Peyer's patch (tissue), 4 donors: ENCODE measurements around the gene EMC1. TPM values are rescaled to one million over a fixed set of nuclear protein-coding genes. Genes with fewer than 3 reads are reported as not detected.
A peak's percentile ranks its signal among the peaks of the same experiment; 100 is the strongest.
"Not testable (repeated sequence)": the region's sequence is repeated elsewhere in the genome, so short reads cannot be mapped to it uniquely, and the experiment has no call there.

ENCODE experiments used
- DNase-seq, 3 donors: peaks; one replicate each; pipeline ENCODE4 v3.0.0-alpha.2; 2017 to 2019
- H3K27ac ChIP-seq, 4 donors: fragments of 200-600 bp; sonication (generic); one replicate each; pipeline ENCODE4 v1.5.1; 2016 to 2019
- H3K27me3 ChIP-seq, 2 donors: fragments of 200-600 bp; sonication (generic); one replicate each; pipeline ENCODE4 v1.5.1; 2019
- H3K36me3 ChIP-seq, 3 donors: fragments of 200-600 bp; sonication (generic); one replicate each; pipeline ENCODE4 v1.5.1; 2016 to 2019
- H3K4me1 ChIP-seq, 4 donors: fragments of 200-600 bp; sonication (generic); one replicate each; pipeline ENCODE4 v1.5.1; 2016 to 2019
- H3K4me3 ChIP-seq, 4 donors: fragments of 200-600 bp; sonication (generic); 1 replicate in 3 of 4; 2 replicates in 1 of 4; pipeline ENCODE4 v1.5.1; 2016 to 2019; ENCODE audit warnings: mild to moderate bottlenecking in 1 of 4
- H3K9me3 ChIP-seq, 4 donors: fragments of 200-600 bp; sonication (generic); one replicate each; pipeline ENCODE4 v1.5.1; 2016 to 2019; ENCODE audit warnings: mild to moderate bottlenecking in 1 of 4
- CTCF ChIP-seq, 6 experiments: fragments of 450-650 bp in 4 of 6; fragments of 200-600 bp in 2 of 6; sonication (generic) in 1 of 6; IDR thresholded peaks; one replicate each; pipeline ENCODE4 v1.5.1; 2017 to 2019; ENCODE audit warnings: antibody characterized with exemption in 6 of 6, mild to moderate bottlenecking in 3 of 6, moderate library complexity in 1 of 6
- POLR2A ChIP-seq, 2 donors: fragments of 450-650 bp; IDR thresholded peaks; one replicate each; pipeline ENCODE4 v1.5.1; 2017; ENCODE audit warnings: antibody characterized with exemption in 2 of 2, mild to moderate bottlenecking in 2 of 2, moderate library complexity in 2 of 2
- total RNA-seq, 4 donors: library from RNA; depleted of rRNA; stranded (reverse); fragments of >200 nt; gene quantifications; one replicate each; pipeline ENCODE4 v1.1.0, GENCODE V29; 2016

The EMC1 gene
- total RNA-seq, 4 donors from 2014 or later: 28.0 to 71.0 (median 37.0) TPM

GRCh38 chr1:19186001-19186400, 65.3 kb downstream of the EMC1 start:
- Histone ChIP-seq H3K4me3 (no peak overlapping the region), H3K4me1 (no peaks in the 10 kb centered on the region), H3K9me3 (no peaks in the 10 kb centered on the region), H3K27ac (no peak overlapping the region), H3K36me3 (peaks cover 0 to 89% (median 0%) of the 10 kb centered on the region in 3 donors), H3K27me3 (no peaks in the 10 kb centered on the region)
- TF ChIP-seq POLR2A (IDR thresholded peaks at IDR 0.05): no peak
- TF ChIP-seq CTCF (IDR thresholded peaks at IDR 0.05): no peak
- DNase-seq: no peak

GRCh38 chr1:19182223-19182622, 69.1 kb downstream of the EMC1 start:
- Histone ChIP-seq H3K4me1 (no peaks in the 10 kb centered on the region), H3K9me3 (no peaks in the 10 kb centered on the region), H3K27ac (no peak overlapping the region), H3K27me3 (no peaks in the 10 kb centered on the region), H3K36me3 (peaks cover 0 to 94% (median 4%) of the 10 kb centered on the region in 3 donors), H3K4me3 (no peak overlapping the region)
- TF ChIP-seq CTCF (IDR thresholded peaks at IDR 0.05): no peak
- TF ChIP-seq POLR2A (IDR thresholded peaks at IDR 0.05): no peak
- DNase-seq: no peak

- DNase-seq, H3K4me1 ChIP-seq, H3K4me3 ChIP-seq, H3K27ac ChIP-seq, H3K27me3 ChIP-seq, H3K9me3 ChIP-seq: not testable (repeated sequence)
- peaks cover 0 to 94% (median 4%) of the 10 kb centered on the region in 3 donors for H3K36me3 ChIP-seq
These were observed 71.1 kb downstream of the EMC1 start for GRCh38 chr1:19180265-19180657.

GRCh38 chr1:19179597-19180264, 71.6 kb downstream of the EMC1 start:
- TF ChIP-seq POLR2A (IDR thresholded peaks at IDR 0.05) (no peak), CTCF (IDR thresholded peaks at IDR 0.05) (peak in 3 of 6 experiments; percentile 31 to 40 (median 37))
- no peak for DNase-seq
- Histone ChIP-seq H3K4me1 (no peaks in the 10 kb centered on the region), H3K4me3 (no peak overlapping the region), H3K9me3 (no peaks in the 10 kb centered on the region), H3K36me3 (peaks cover 0 to 94% (median 4%) of the 10 kb centered on the region in 3 donors), H3K27ac (peak overlapping the region in 1 of 4 donors; percentile 13), H3K27me3 (no peaks in the 10 kb centered on the region)

GRCh38 chr1:19178734-19179398, 72.5 kb downstream of the EMC1 start:
- Histone ChIP-seq H3K27me3 (no peaks in the 10 kb centered on the region), H3K36me3 (peaks cover 0 to 94% (median 4%) of the 10 kb centered on the region in 3 donors), H3K4me3 (no peak overlapping the region), H3K4me1 (no peaks in the 10 kb centered on the region), H3K9me3 (no peaks in the 10 kb centered on the region), H3K27ac (peak overlapping the region in 1 of 4 donors; percentile 13)
- DNase-seq: no peak
- TF ChIP-seq POLR2A (IDR thresholded peaks at IDR 0.05): no peak
- TF ChIP-seq CTCF (IDR thresholded peaks at IDR 0.05): no peak

- TF ChIP-seq POLR2A (IDR thresholded peaks at IDR 0.05) (no peak), CTCF (IDR thresholded peaks at IDR 0.05) (no peak)
- Histone ChIP-seq H3K36me3 (peaks cover 0 to 94% (median 4%) of the 10 kb centered on the region in 3 donors), H3K9me3 (no peaks in the 10 kb centered on the region), H3K4me1 (no peaks in the 10 kb centered on the region), H3K27me3 (no peaks in the 10 kb centered on the region), H3K27ac (no peak overlapping the region), H3K4me3 (no peak overlapping the region)
- DNase-seq: no peak
These were observed 73.5 kb downstream of the EMC1 start for GRCh38 chr1:19177811-19178210.
